H1 (cell line): ENCODE data around the gene CKM.

Experiments
- ASH2L ChIP-seq: fragments of 200-600, 300-600 bp; sonication (generic); IDR thresholded peaks from one replicate; pipeline ENCODE4 v1.7.1; 2017; ENCODE audit warnings: low read length
- BRCA1 ChIP-seq: IDR thresholded peaks from 2 replicates; pipeline ENCODE4 v1.6.1; 2012; ENCODE audit warnings: low read depth, low read length, improper control_type of control experiment
- CHD1 ChIP-seq: IDR thresholded peaks from 2 replicates; pipeline ENCODE4 v1.6.1; 2012; ENCODE audit warnings: low read depth, low read length, improper control_type of control experiment
- CTCF ChIP-seq, 3 experiments: IDR thresholded peaks; 1 replicate in 2 of 3; 2 replicates in 1 of 3; pipeline versions ENCODE4 v1.5.1 to v1.6.1; 2011; ENCODE audit warnings: low read length in 3 of 3, mild to moderate bottlenecking in 3 of 3, inconsistent platforms in 2 of 3, low read depth in 1 of 3, moderate library complexity in 1 of 3; ENCODE audit not compliant: insufficient read depth in 1 of 3; ENCODE audit errors: control extremely low read depth in 1 of 3
- MAX ChIP-seq: IDR thresholded peaks from 2 replicates; pipeline ENCODE4 v1.6.1; 2012; ENCODE audit warnings: inconsistent platforms
- RAD21 ChIP-seq, 2 experiments: IDR thresholded peaks in 1 of 2; conservative IDR thresholded peaks in 1 of 2; 2 replicates each; pipeline ENCODE4 v1.6.1; 2011; ENCODE audit warnings: low read depth in 2 of 2, low read length in 2 of 2, improper control_type of control experiment in 1 of 2, inconsistent platforms in 1 of 2, mild to moderate bottlenecking in 1 of 2, moderate library complexity in 1 of 2
- SRF ChIP-seq: IDR thresholded peaks from 2 replicates; pipeline ENCODE4 v1.6.1; 2011; ENCODE audit warnings: mild to moderate bottlenecking, low read depth, low read length, moderate library complexity
- USF2 ChIP-seq: IDR thresholded peaks from 2 replicates; pipeline ENCODE4 v1.6.1; 2011; ENCODE audit warnings: low read length, improper control_type of control experiment
- YY1 ChIP-seq: IDR thresholded peaks from 2 replicates; pipeline ENCODE4 v1.6.1; 2011; ENCODE audit warnings: low read depth, mild to moderate bottlenecking, low read length

- TF ChIP-seq CTCF (IDR thresholded peaks at IDR 0.05; ENCODE audit: control extremely low read depth in 1 of 3, insufficient read depth in 1 of 3, low read depth in 1 of 3, low read length in 3 of 3) (no peak), SRF (no peak), CHD1 (no peak), RAD21 (IDR thresholded peaks at IDR 0.05 in 1 of 2, conservative IDR thresholded peaks at IDR 0.05 in 1 of 2; ENCODE audit: low read depth in 2 of 2, low read length in 2 of 2) (no peak), YY1 (no peak), USF2 (no peak), MAX (no peak), BRCA1 (no peak), ASH2L (no peak)
These were observed 29.4 kb upstream of the CKM start for GRCh38 chr19:45352062-45352461.
